ENCODE measurements around the gene RNF149. TPM values are rescaled to one million over a fixed set of nuclear protein-coding genes. Genes with fewer than 3 reads are reported as not detected.

Gene RNF149
- total RNA-seq, 1 experiment from 2014 or later = 51.2 TPM

DNA sequence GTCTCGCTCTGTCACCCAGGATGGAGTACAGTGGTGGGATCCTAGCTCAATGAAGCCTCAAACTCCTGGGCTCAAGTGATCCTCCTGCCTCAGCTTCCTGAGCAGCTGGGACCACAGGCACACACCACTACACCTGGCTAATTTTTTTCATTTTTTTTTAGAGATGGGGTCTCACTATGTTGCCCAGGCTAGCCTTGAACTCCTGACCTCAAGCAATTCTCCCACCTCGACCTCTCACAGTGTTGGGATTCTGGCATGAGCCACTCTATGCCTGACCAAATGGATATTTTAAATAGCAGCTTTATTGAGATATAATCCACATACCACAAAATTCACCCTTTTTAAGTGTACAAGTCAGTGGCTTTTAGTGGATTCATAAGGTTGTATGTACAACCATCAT lies 11.1 kb downstream of the RNF149 start:
- no peak for DNase-seq (ENCODE audit: low spot score)

DNA sequence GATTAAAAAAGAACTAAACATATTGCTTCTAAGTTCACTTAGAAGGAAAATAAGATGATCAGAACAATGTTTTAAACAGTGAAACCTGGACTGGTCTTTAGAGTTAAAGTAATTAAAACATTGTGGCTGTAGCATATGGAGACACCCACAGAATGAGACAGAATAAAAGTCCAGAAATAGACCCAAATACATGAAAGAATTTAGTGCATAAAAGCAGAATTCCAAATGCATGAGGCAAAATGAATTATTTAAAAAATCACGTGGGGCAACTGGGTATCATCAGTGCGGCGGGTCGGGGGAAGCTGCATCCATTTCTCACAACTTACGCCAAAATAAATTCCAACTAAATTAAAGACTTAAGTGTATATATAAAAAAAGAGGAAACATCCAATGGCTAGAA lies 12.1 kb downstream of the RNF149 start:
- no peak for DNase-seq (ENCODE audit: low spot score)

DNA sequence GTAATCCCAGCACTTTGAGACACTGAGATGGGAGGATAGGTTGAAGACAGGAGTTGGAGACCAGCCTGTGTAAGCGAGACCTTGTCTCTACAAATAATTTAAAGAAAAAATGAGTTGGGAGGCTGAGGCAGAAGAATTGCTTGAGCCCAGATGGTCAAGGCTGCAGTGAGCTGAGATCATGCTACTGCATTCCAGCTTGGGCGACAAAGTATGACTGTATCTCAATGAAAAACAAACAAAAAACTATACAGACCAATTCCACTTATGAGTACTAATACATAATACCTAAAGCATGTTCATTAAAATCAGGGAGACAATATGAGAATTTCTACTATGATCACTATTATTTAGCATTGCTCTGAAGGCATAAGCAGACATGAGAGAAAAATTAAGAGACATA lies 12.6 kb downstream of the RNF149 start:
- DNase-seq (ENCODE audit: low spot score) = no peak

DNA sequence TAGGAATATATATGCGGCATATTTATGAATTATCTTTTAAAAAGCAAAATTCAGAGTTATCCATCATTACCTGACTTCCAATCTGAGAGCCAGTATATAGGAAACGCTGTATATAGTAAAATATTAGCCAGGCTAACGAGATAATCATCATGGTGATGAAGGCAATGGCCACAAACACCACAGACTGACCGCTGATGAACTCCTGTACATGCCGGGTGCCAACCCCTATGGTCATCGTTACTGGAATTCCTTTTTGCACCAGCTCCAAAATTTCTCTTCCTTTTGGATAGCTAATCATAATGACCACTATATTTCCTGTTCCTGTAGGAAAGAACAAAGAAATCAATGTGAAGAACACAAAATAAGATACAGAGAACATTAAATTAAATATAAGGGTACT lies 13.6 kb downstream of the RNF149 start:
- DNase-seq (ENCODE audit: low spot score) = no peak

DNA sequence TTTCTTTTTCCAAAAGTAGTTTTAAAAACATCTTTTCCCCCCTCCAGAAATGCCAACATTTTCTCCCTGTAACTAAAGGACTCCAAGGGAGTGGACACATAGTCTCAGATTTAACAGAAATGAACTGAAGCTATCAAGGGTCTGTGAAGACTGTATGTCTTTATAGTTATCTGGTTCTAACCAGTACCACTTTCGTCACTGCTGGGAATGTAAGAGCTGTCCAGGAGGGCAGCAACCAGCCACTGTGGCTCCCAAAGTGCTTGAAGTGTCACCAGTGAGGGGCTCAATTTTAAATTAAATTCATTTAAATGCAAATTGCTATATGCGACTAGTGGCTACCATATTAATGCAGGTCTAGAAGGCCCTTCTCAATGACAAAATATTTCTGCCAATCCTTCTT lies 15.0 kb downstream of the RNF149 start:
- DNase-seq (ENCODE audit: low spot score) = no peak

GRCh38 chr2:101291973-101292372 lies 16.5 kb downstream of the RNF149 start:
- DNase-seq (ENCODE audit: low spot score) = no peak

DNA sequence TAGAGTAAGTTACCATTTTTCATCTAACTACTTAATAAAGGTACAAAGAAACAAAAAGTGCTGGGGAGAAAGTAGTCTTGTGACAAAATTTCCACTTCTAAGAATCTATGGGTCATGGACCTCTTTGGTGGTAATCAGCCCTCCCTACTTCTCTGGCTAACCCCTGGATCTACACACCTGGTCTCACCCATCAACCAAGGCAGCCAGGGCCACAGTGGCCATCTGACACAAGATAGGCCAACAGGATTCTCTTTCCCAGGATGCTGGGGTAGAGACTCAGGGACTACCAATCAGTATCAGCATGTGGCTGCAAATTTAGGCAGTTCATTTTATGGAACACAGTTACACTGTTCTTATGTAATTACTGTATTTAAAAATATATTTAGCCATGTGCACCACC lies 17.8 kb downstream of the RNF149 start:
- DNase-seq (ENCODE audit: low spot score) = no peak

- no peak for DNase-seq (ENCODE audit: low spot score)
These were observed 21.2 kb downstream of the RNF149 start for GRCh38 chr2:101287303-101287702.

GRCh38 chr2:101286684-101287083 lies 21.8 kb downstream of the RNF149 start:
- no peak for DNase-seq (ENCODE audit: low spot score)

DNA sequence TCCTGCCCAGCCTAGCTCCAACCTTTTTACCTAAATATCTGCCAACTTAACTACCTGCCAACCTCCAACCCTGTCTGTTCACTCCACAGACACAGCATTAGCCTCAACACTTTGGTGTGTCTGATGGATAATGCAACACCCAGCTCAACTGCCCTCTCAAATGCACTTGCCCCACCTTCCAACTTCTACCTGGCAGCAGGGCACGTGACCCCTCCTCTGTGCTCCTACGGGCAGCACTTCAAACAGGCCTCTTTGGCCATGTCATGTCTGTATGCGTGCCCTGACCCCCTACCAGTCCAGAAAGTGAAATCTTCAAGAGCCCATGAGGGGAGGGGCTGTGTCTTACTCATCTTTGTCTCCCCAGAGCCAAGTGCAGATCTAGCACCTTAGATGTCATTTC lies 25.5 kb downstream of the RNF149 start:
- DNase-seq (ENCODE audit: low spot score) = no peak

GRCh38 chr2:101281482-101281881 lies 27.0 kb downstream of the RNF149 start:
- no peak for DNase-seq (ENCODE audit: low spot score)

GRCh38 chr2:101278925-101279324 lies 29.6 kb downstream of the RNF149 start:
- DNase-seq (ENCODE audit: low spot score) = no peak

- DNase-seq (ENCODE audit: low spot score) = peak; percentile 33
These were observed 31.4 kb downstream of the RNF149 start for GRCh38 chr2:101277111-101277510.

DNA sequence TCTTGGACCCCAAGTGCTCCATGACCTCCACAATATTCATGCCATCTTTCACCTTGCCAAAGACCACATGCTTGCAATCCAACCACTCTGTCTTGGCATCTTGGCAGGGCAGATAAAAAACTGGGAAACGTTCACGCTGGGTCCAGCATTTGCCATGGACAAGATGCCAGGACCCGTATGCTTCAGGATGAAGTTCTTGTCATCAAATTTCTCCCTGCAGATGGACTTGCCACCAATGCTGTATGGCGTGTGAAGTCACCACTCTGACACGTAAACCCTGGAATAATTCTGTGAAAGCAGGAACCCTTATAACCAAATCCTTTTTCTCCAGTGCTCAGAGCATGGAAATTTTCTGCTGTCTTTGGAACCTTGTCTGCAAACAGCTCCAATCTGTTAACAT lies 34.4 kb downstream of the RNF149 start:
- no peak for DNase-seq (ENCODE audit: low spot score)

DNA sequence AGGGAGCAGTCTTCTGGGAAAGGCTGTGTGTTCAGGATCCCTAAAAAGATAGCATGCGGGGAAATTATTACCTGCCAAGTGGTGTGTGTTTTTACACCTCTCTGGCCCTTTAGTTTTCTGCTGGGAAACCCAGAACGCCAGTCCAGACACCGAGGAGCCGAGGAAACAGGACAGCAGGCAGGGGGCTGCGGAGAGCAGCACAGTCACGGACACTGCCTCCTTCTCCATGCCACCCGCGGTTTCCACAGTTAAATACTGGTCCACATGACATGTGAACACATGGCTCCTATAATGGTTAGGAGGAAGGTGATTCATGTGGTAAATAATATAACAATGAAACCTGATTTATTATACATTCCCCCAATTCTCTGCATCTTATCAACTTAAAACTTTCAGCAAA lies 35.4 kb downstream of the RNF149 start:
- DNase-seq (ENCODE audit: low spot score) = no peak

DNA sequence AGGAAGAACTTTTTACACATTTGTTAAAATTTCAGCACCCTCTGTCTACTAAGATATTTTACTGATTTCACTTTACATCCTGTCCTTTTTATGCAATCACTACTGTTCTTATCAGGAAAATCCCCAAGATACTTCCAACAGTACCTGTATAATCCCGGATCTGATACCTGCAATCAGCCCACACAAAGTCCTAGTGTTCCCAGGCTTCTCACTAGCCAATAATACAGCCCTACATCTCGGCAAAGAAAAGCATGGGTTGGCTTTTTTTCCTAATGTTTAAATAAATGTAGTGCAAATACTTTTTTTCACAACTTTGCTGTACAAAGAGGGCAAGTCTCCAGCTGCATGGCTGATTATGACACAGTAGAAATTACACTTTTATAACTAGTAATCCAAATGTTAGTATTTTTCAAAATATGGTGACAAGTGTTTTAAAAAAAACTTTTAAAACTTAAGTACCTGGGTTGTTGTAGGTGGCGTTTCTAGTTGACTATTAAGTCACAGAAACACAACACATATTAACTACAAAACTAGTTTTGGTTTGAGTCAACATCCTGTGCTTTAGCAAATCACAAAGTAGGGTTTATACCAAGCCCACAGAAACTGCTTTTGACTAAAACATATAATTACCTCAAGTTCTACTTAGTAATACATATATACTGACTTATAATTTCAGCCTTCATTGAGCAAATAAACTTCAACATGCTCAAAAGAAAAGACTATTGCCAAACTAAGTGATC lies 36.3 kb downstream of the RNF149 start:
- no peak for DNase-seq (ENCODE audit: low spot score)

GRCh38 chr2:101270700-101271259 lies 37.7 kb downstream of the RNF149 start:
- no peak for DNase-seq (ENCODE audit: low spot score)

DNA sequence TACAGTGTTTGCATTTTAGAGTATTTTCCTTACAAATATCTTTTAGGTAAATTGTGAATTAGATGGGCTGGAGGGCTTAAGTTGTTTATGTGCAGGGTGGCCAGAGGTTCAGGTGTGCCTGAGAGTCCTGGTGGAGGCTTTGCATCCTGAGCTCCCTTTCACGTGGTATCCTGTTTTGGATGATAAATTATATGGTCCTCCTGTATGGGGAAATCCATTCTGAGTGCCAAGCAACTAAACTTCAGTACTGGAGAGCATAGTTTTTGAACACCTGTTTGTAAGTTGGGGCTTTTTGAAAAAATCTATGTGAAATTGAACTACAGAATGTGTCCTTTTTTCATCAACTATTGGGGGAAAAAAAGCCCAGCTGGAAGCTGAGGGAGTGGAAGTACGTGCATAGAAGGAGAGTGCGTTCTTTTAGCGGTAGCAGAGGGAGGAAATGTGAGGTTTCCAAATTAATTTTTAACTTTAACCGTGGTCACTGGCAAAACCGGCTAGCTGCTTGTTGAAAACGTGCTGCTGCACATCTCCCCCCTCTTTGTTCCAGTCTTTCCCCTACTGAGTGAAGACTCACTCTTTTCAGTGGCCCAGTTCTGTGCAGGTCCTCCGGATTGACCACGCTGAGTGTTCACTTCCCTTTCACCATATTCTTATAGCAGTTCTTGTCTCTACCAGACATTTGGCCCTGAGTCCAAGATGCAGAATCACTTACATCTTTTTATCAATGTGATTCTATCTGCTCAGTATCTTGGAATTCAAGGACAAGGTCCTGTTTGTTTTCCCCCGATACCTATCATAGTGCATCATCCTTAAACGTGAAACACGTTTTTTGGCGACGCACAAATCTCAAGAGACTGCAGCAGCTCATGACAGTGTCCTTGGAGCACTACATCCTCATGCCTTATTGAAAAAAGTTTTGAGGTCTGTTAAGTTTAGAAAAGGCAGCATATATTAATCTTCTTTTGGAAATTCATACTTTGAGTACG lies 40.5 kb downstream of the RNF149 start:
- peak; percentile 31 for DNase-seq (ENCODE audit: low spot score)

DNA sequence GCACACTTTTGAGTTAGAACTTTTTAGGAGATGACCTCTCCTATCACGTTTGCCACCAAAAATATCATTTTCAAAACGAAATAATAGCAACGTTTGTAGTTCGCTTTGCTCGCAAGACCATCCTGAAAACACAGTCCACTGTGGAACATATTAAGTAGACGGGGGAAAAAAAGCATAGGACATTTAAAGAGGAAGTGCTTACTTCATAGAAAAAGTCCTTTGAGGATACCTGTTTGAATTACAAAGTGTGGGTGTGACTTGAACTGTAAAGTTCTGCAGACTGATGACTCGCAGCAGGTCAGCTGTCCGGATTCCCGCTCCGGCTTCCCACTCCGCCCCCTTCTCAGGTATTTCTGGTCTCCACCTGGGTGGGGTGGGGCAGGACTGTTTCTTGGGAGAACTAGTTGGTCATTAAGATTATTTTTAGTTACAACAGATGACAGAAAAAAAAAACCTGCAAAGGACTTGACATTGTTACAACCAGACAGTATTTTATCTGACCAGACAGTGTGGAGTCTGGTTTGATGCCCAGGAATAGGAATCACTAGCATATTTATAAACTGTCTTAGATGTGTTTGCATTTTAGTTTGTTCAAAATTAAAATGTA lies 42.5 kb downstream of the RNF149 start:
- DNase-seq (ENCODE audit: low spot score) = peak; percentile 71

- DNase-seq (ENCODE audit: low spot score) = no peak
These were observed 44.1 kb downstream of the RNF149 start for GRCh38 chr2:101264360-101264939.

- no peak for DNase-seq (ENCODE audit: low spot score)
These were observed 45.1 kb downstream of the RNF149 start for GRCh38 chr2:101263377-101263800.

- DNase-seq (ENCODE audit: low spot score) = no peak
These were observed 46.4 kb downstream of the RNF149 start for GRCh38 chr2:101262142-101262541.
